HepG2 (cell line): ENCODE data around the gene COMMD9. TPM values are rescaled to one million over a fixed set of nuclear protein-coding genes. Genes with fewer than 3 reads are reported as not detected.

Experiments used
- ATM ChIP-seq: fragments of 450-650 bp; IDR thresholded peaks from 2 replicates; pipeline ENCODE4 v1.7.1; 2017; ENCODE audit warnings: mild to moderate bottlenecking, borderline replicate concordance
- ERF ChIP-seq: IDR thresholded peaks from 2 replicates; pipeline ENCODE4 v1.6.1; 2018; ENCODE audit warnings: missing biosample characterization, missing genetic modification reagents
- GTF3A ChIP-seq: sonication (generic); formaldehyde crosslinking; conservative IDR thresholded peaks from 2 replicates; pipeline ENCODE4 v1.4.0; 2020; ENCODE audit warnings: mild to moderate bottlenecking, missing genetic modification reagents
- IKZF5 ChIP-seq: IDR thresholded peaks from 2 replicates; pipeline ENCODE4 v1.6.1; 2018; ENCODE audit warnings: missing genetic modification reagents, mild to moderate bottlenecking, missing compliant biosample characterization
- MYNN ChIP-seq: sonication (generic); formaldehyde crosslinking; IDR thresholded peaks from 2 replicates; pipeline ENCODE4 v1.4.0; 2020; ENCODE audit warnings: mild to moderate bottlenecking, low read depth, missing genetic modification reagents
- NFKBIZ ChIP-seq: IDR thresholded peaks from 2 replicates; pipeline ENCODE4 v1.6.1; 2018; ENCODE audit warnings: missing genetic modification reagents, missing compliant biosample characterization
- SMC3 ChIP-seq: IDR thresholded peaks from 2 replicates; pipeline ENCODE4 v1.6.1; 2011; ENCODE audit warnings: low read length, improper control_type of control experiment
- TEF ChIP-seq: sonication (generic); formaldehyde crosslinking; IDR thresholded peaks from 2 replicates; pipeline ENCODE4 v1.5.0; 2020; ENCODE audit warnings: missing genetic modification reagents
- TFDP2 ChIP-seq: sonication (generic); formaldehyde crosslinking; IDR thresholded peaks from 2 replicates; pipeline ENCODE4 v1.4.0; 2020; ENCODE audit warnings: missing genetic modification reagents
- YY1 ChIP-seq: IDR thresholded peaks from 2 replicates; pipeline ENCODE4 v1.6.1; 2011; ENCODE audit warnings: low read length, low read depth, moderate library complexity, mild to moderate bottlenecking; ENCODE audit not compliant: insufficient read depth, insufficient replicate concordance
- ZBTB10 ChIP-seq: sonication (generic); formaldehyde crosslinking; IDR thresholded peaks from 2 replicates; pipeline ENCODE4 v1.4.0; 2020; ENCODE audit warnings: missing genetic modification reagents, borderline replicate concordance
- ZNF260 ChIP-seq: sonication (generic); formaldehyde crosslinking; IDR thresholded peaks from 2 replicates; pipeline ENCODE4 v1.4.0; 2020; ENCODE audit warnings: missing genetic modification reagents, low read depth, mild to moderate bottlenecking, borderline replicate concordance
- ZNF513 ChIP-seq: sonication (generic); formaldehyde crosslinking; conservative IDR thresholded peaks from 2 replicates; pipeline ENCODE4 v1.5.0; 2020; ENCODE audit warnings: missing genetic modification reagents
- ZNF646 ChIP-seq: sonication (generic); formaldehyde crosslinking; IDR thresholded peaks from 2 replicates; pipeline ENCODE4 v1.9.0; 2021; ENCODE audit warnings: mild to moderate bottlenecking, missing genetic modification reagents
- ZNF737 ChIP-seq: sonication (generic); formaldehyde crosslinking; IDR thresholded peaks from 2 replicates; pipeline ENCODE4 v1.5.0; 2020; ENCODE audit warnings: missing genetic modification reagents, mild to moderate bottlenecking, borderline replicate concordance
- polyA plus RNA-seq, 8 experiments: library from polyadenylated mRNA; depleted of rRNA in 3 of 8; stranded (reverse) in 7 of 8; unstranded in 1 of 8; fragments of >200 nt; fragmentation: Illumina TruSeq in 4 of 8; extraction: Trizol in 4 of 8; gene quantifications; 2 replicates each; pipeline versions ENCODE4 v1.2.1 to v1.2.3, GENCODE V29; 2011 to 2016; ENCODE audit warnings: low read depth in 4 of 8, missing spikeins in 1 of 8, mixed read lengths in 1 of 8; ENCODE audit not compliant: insufficient read depth in 1 of 8
- total RNA-seq, 5 experiments: library from RNA; depleted of rRNA; stranded (reverse); fragments of >200 nt; fragmentation: Illumina TruSeq; extraction: Trizol; gene quantifications; 2 replicates each; pipeline ENCODE4 v1.2.3, GENCODE V29; 2016; ENCODE audit warnings: low read depth in 1 of 5

Gene COMMD9
- total and polyA plus RNA-seq, 2 of the 13 experiments (the other 11 are each of a cell fraction or from before 2014, with no cell fraction given) = 47.3 to 76.7 TPM

- TF ChIP-seq ZNF737 (CRISPR knock-in tag) = peak; percentile 63; the same call in 1 of the 2 replicates
- TF ChIP-seq IKZF5 = peak; percentile 90; the same call in 1 of the 2 replicates
- no peak for TF ChIP-seq ZNF646 (CRISPR knock-in tag)
- no peak for TF ChIP-seq ATM
- peak; percentile 55 for TF ChIP-seq TFDP2 (CRISPR knock-in tag)
- no peak for TF ChIP-seq TEF (CRISPR knock-in tag)
- TF ChIP-seq NFKBIZ = no peak
- TF ChIP-seq ERF (CRISPR knock-in tag) = peak; percentile 84
- peak; percentile 99 for TF ChIP-seq YY1
- TF ChIP-seq MYNN (CRISPR knock-in tag) = no peak
- no peak for TF ChIP-seq SMC3
- TF ChIP-seq ZNF513 (CRISPR knock-in tag) = no peak
- 0 out of 2 replicates have a peak, but pooled peaks have one; percentile 69 for TF ChIP-seq GTF3A (CRISPR knock-in tag)
- no peak for TF ChIP-seq ZNF260 (CRISPR knock-in tag)
- TF ChIP-seq ZBTB10 = no peak
These were observed at the start of gene COMMD9 (continued) for GRCh38 chr11:36289226-36289852.
